Measurements from ENCODE around the gene FTCD.

GRCh38 chr21:46099476-46099875 lies 55.9 kb downstream of the FTCD start:
- no peak for TF ChIP-seq POLR2A (IDR thresholded peaks at IDR 0.05)
- TF ChIP-seq, protein P1, sequence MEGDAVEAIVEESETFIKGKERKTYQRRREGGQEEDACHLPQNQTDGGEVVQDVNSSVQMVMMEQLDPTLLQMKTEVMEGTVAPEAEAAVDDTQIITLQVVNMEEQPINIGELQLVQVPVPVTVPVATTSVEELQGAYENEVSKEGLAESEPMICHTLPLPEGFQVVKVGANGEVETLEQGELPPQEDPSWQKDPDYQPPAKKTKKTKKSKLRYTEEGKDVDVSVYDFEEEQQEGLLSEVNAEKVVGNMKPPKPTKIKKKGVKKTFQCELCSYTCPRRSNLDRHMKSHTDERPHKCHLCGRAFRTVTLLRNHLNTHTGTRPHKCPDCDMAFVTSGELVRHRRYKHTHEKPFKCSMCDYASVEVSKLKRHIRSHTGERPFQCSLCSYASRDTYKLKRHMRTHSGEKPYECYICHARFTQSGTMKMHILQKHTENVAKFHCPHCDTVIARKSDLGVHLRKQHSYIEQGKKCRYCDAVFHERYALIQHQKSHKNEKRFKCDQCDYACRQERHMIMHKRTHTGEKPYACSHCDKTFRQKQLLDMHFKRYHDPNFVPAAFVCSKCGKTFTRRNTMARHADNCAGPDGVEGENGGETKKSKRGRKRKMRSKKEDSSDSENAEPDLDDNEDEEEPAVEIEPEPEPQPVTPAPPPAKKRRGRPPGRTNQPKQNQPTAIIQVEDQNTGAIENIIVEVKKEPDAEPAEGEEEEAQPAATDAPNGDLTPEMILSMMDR (IDR thresholded peaks at IDR 0.05): peak in 2 of 4 experiments; percentile 28 to 29

All from uterus (tissue), 2 donors.